ENCODE data around the gene ELMO1.

ELMO1 gene

DNA sequence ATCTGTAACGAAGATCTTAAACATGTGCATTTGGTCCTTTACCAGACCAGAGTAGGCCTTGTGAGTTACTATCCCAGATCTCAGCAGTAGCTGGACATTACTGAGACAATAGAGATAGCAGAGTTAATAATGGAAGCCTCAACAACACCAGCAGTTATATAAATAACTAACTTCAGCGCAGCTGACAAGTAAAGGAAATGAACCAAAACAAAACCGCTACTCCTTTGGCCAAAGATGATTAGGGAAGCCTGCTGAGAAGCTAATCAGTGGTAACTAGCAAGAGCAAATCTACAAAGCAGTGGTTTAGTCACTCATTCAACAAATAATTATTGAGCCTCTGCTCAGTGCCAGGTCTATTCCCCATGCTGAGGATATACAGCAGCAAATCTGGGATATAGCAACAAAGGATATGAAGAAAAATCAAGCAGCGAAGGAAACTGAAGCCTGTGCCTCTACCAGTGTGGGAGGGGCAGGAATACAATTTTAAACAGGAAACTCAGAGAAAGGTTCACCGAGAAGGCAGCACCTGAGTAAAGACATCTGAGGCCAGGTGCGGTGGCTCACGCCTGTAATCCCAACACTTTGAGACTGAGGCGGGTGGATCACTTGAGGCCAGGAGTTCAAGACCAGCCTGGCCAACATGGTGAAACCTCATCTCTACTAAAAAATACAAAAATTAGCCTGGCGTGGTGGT lies 103.6 kb downstream of the ELMO1 start:
- DNase-seq (ENCODE audit: low spot score), result no peak

GRCh38 chr7:37342688-37343471 lies 105.8 kb downstream of the ELMO1 start:
- no peak for DNase-seq (ENCODE audit: low spot score)

- no peak for DNase-seq (ENCODE audit: low spot score)
Observed at GRCh38 chr7:37342176-37342687, 106.4 kb downstream of the ELMO1 start.

GRCh38 chr7:37341033-37341630 lies 107.5 kb downstream of the ELMO1 start:
- no peak for DNase-seq (ENCODE audit: low spot score)

- no peak for DNase-seq (ENCODE audit: low spot score)
Observed at GRCh38 chr7:37338966-37339365, 109.7 kb downstream of the ELMO1 start.

DNA sequence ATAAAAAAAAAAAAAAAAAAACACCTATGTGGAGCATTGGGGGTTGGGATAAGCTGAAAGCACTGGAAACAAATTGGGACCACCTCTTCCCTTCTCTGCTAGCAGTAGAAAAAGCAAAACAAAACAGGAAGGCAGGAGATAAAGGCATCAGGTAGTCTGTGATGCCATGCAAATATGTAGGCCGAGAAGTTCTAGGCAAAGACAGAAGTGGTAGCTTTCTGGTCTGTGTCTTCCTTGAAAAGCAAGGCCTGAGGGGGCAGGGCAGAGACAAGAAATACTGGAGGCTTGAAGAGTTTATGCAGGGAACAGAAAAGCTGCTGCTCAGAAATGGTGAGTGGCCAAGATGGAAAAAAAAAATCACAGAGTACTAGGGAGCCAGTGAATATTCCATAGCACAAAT lies 111.1 kb downstream of the ELMO1 start:
- DNase-seq (ENCODE audit: low spot score), result no peak

DNA sequence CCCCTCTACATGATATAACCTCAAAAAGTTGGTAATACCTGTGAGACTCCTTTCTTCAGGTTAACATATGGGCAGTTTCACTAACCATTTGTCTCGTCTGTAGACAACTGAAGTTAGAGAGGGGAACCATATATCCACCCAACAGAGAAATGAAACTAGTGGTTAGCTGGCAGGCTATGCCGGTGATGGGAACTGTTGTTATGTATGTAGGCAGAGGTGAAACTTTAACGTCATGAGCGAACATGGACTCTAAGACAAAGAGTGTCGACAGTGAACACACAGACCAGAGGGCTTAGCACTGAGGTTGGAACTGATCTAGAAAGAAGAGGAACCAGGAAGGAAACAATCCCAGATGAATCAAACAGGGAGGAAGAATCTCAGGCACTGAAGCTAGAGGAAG lies 112.4 kb downstream of the ELMO1 start:
- no peak for DNase-seq (ENCODE audit: low spot score)

DNA sequence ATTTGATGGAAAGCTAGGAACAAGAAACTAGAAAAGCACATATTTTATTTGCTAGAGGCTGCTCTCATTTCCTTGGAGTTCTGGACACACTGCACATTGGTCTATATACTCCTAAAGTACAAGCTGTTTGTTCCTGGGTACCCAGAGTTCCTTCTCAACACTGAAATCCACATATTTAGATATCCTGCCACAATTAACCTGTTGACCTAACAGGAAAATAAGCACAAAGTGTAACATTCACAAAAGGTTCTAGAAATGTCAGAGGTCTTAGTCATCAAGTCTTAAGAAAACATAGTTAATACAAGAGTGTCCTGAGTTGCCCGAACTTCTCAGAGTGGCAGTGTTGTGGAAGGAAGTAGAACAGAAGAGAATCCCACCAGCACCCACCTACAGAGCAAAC lies 115.6 kb downstream of the ELMO1 start:
- DNase-seq (ENCODE audit: low spot score), result no peak

- no peak for DNase-seq (ENCODE audit: low spot score)
Observed at GRCh38 chr7:37332243-37333016, 116.2 kb downstream of the ELMO1 start.

GRCh38 chr7:37330775-37331174 lies 117.9 kb downstream of the ELMO1 start:
- no peak for DNase-seq (ENCODE audit: low spot score)

DNA sequence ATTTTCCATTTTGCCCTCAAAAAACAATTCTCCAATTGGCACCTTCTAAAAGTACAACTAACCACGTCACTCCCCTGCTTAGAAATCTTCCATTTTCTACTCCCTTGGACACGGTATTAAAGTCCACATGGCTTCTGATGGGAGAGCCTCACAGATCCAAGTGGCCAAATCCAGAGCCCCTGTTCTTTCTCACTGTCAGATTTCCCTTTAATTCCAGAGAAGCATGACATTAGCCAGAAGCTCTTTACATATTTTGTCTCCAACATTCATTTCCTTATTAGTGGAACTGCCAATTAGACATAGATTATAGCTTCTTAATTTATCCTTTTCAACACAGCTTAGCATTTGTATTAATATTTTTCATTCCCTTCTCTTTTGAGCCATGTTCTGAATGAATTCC lies 118.7 kb downstream of the ELMO1 start:
- DNase-seq (ENCODE audit: low spot score), result no peak

DNA sequence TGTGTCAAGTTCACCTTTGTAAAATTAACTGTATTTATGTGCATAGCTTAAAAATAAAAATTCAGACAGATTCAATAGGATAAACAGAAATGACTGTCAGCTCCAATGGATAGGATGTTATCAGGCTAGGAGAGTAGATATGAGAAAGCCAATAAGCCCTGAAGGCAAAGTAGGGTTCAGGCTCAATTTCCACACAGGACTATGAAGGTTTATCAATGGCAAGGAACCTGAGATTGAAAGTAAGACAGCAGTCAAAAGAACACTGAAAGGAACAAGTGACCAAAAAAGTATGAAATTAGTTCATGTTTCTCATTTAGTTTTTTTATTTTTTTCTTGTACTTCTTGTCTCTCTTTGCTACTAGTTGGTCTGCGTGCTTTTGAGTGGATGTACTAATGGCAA lies 121.4 kb downstream of the ELMO1 start:
- no peak for DNase-seq (ENCODE audit: low spot score)

GRCh38 chr7:37323966-37324365 lies 124.7 kb downstream of the ELMO1 start:
- DNase-seq (ENCODE audit: low spot score), result no peak

GRCh38 chr7:37322831-37323230 lies 125.8 kb downstream of the ELMO1 start:
- no peak for DNase-seq (ENCODE audit: low spot score)

DNA sequence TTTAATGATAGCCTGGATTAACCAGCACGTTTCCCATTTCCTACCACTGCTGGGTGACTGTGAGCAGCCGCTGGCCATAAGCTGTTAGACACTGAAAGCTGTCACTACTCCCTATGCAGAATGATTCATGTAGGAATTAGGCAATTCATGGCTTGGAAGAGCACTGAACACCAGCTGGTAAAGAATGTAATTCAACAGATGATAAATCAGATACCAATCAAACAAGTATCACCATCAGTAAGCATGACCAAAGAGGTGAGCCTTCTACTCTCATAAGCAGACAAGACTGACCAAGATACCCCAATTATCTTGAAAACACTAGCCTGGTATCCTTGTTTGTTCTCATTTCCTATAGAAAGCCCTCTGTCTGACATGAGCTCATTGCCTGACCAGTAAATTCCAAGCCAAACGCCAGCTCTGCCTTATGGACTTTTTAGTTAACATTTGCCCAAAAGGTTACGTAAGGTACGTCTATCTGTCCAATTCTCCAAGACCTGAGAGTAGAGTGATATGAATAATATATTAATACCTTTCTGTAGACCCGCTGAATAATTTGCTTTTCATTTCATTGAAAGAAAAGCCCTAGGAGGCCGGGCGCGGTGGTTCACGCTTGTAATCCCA lies 127.7 kb downstream of the ELMO1 start:
- no peak for DNase-seq (ENCODE audit: low spot score)

DNA sequence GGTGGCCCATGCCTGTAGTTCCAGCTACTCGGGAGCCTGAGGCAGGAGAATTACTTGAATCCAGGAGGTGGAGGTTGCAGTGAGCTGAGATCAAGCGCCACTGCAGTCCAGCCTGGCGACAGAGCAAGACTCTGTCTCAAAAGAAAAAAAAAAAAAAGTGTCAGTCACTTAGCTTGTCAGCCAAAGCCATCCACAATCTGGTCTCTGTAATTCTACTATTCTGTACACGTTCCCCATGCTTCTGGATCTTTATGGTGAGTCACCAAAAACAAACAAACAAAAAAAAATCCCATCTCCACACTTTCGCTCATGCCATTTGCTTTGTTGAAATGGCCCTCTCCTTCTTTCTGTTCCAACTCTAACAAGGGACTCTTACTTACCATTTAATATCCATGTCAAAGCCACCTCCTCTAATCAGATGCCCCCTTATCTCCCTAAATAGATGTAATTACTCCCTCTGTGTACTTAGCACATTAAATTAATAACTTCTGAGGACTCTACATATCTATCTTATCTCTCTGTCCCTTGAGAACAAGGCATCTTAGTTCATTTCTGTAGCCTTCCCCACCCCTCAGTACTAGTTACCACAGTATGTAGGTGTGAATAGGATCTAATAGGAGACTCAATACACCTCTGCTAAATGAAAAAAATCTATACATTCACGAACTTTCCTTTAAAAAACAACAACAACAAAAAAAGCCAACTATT lies 128.4 kb downstream of the ELMO1 start:
- no peak for DNase-seq (ENCODE audit: low spot score)

DNA sequence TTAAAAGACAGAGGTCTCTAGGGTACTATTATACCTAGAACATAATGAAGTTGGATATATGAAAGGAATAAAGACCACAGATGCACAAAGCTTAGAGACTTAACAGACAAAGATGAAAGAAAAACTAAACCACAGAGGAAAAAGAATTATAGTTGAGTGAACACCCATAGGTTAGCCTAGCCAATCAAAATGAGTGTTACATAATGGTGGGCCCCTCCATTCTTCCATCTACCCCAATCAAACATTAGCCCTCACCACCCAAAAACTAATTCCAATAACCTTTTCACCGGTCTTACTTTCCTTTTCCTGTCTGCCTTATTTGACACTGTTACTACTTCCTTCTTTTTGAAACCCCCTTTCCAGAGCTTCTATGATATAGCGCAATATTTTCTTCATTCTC lies 130.1 kb downstream of the ELMO1 start:
- no peak for DNase-seq (ENCODE audit: low spot score)

GRCh38 chr7:37315772-37316715 lies 132.6 kb downstream of the ELMO1 start:
- DNase-seq (ENCODE audit: low spot score), result no peak

DNA sequence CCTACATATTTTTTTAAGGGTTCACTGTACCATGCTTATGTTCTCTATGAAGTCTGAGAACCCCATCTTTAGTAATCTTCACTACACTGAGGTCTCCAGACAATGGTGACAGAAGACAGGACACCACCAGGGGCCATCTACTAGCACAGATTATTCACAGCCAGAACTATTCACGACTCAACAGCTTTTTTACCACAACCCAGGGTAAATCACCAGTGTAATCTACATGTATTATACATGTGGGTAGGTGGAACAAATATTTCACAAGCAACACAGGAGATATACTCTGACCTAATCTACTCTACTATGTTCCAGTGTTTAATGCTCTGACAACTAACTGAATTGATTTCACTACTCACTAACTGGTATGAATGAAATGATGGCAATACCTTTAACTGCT lies 136.1 kb downstream of the ELMO1 start:
- no peak for DNase-seq (ENCODE audit: low spot score)

- DNase-seq (ENCODE audit: low spot score), result no peak
Observed at GRCh38 chr7:37311355-37311754, 137.3 kb downstream of the ELMO1 start.

Measured in AG08396 (cell line).